GM12878 (cell line): ENCODE results near the gene GAB3. TPM values are rescaled to one million over a fixed set of nuclear protein-coding genes. Genes with fewer than 3 reads are reported as not detected.

ENCODE experiments used
- BCL3 ChIP-seq: IDR thresholded peaks from 2 replicates; pipeline ENCODE4 v1.6.1; 2011; ENCODE audit warnings: borderline replicate concordance, low read depth, mild to moderate bottlenecking, moderate library complexity, low read length; ENCODE audit not compliant: insufficient read depth, poor library complexity, severe bottlenecking
- CEBPB ChIP-seq, 2 experiments: fragments of 150-350 bp in 1 of 2; IDR thresholded peaks; 2 replicates each; pipeline ENCODE4 v1.6.1; 2012 to 2014; ENCODE audit warnings: low read depth in 2 of 2, low read length in 2 of 2, borderline replicate concordance in 1 of 2, inconsistent platforms in 1 of 2
- E2F8 ChIP-seq: fragments of 450-650 bp; IDR thresholded peaks from 2 replicates; pipeline ENCODE4 v1.6.1; 2018; ENCODE audit warnings: mild to moderate bottlenecking, low read depth, moderate library complexity; ENCODE audit not compliant: partially characterized antibody
- FOS ChIP-seq: IDR thresholded peaks from 3 replicates; pipeline ENCODE4 v1.6.1; 2011; ENCODE audit warnings: borderline replicate concordance; ENCODE audit not compliant: insufficient read length; ENCODE audit errors: extremely low read depth
- IKZF1 ChIP-seq: fragments of 450-650 bp; conservative IDR thresholded peaks from 2 replicates; pipeline ENCODE4 v1.6.1; 2017; ENCODE audit warnings: antibody characterized with exemption, mild to moderate bottlenecking
- LARP7 ChIP-seq: fragments of 450-650 bp; IDR thresholded peaks from 2 replicates; pipeline ENCODE4 v1.6.1; 2017; ENCODE audit warnings: mild to moderate bottlenecking
- MXI1 ChIP-seq: fragments of 150-350 bp; IDR thresholded peaks from 2 replicates; pipeline ENCODE4 v1.6.1; 2011; ENCODE audit warnings: low read depth, mild to moderate bottlenecking, inconsistent platforms, low read length, improper control_type of control experiment
- NR2C2 ChIP-seq: IDR thresholded peaks from 2 replicates; pipeline ENCODE4 v1.6.1; 2011; ENCODE audit warnings: borderline replicate concordance, low read depth; ENCODE audit not compliant: control insufficient read depth, insufficient read length
- SPI1 ChIP-seq: IDR thresholded peaks from 2 replicates; pipeline ENCODE4 v1.6.1; 2011; ENCODE audit warnings: low read depth, mild to moderate bottlenecking, low read length, moderate library complexity, borderline replicate concordance; ENCODE audit not compliant: insufficient read depth
- STAT1 ChIP-seq: fragments of 450-650 bp; conservative IDR thresholded peaks from 2 replicates; pipeline ENCODE4 v1.6.1; 2014; ENCODE audit warnings: antibody characterized with exemption, mild to moderate bottlenecking
- STAT3 ChIP-seq: IDR thresholded peaks from 2 replicates; pipeline ENCODE4 v1.6.1; 2011; ENCODE audit warnings: low read depth, low read length, improper control_type of control experiment
- TARDBP ChIP-seq: IDR thresholded peaks from 2 replicates; pipeline ENCODE4 v1.6.1; 2016; ENCODE audit warnings: borderline replicate concordance
- TBL1XR1 ChIP-seq: IDR thresholded peaks from 2 replicates; pipeline ENCODE4 v1.6.1; 2012; ENCODE audit warnings: low read depth, low read length, improper control_type of control experiment
- USF1 ChIP-seq: IDR thresholded peaks from 2 replicates; pipeline ENCODE4 v1.6.1; 2011; ENCODE audit warnings: borderline replicate concordance, low read depth, mild to moderate bottlenecking, moderate library complexity, mixed read lengths, low read length; ENCODE audit not compliant: insufficient read depth; ENCODE audit errors: extremely low read length
- polyA plus RNA-seq, 11 experiments: library from polyadenylated mRNA; depleted of rRNA in 4 of 11; unstranded in 6 of 11; stranded (reverse) in 5 of 11; fragments of >200 nt; fragmentation: Nextera tagmentation in 4 of 11; fragmentation: Illumina TruSeq in 1 of 11; extraction: Ambion mirVana in 4 of 11; extraction: Trizol in 1 of 11; gene quantifications; 1 replicate in 1 of 11; 2 replicates in 10 of 11; pipeline versions ENCODE4 v1.2.1 to v1.2.3, GENCODE V29; 2011 to 2016; ENCODE audit warnings: inconsistent platforms in 2 of 11, missing spikeins in 2 of 11, low read depth in 1 of 11
- total RNA-seq, 4 experiments: library from RNA; depleted of rRNA in 3 of 4; stranded (reverse); fragments of >200 nt in 3 of 4; fragmentation: Illumina TruSeq in 1 of 4; extraction: Trizol in 1 of 4; gene quantifications; 2 replicates each; pipeline versions ENCODE4 v1.2.1 to v1.2.3, GENCODE V29; 2013 to 2021
- TF ChIP-seq, protein P1 (sequence below): fragments of 450-650 bp; IDR thresholded peaks from 2 replicates; pipeline ENCODE4 v1.6.1; 2016; ENCODE audit warnings: mild to moderate bottlenecking, moderate library complexity, borderline replicate concordance
- TF ChIP-seq, protein P2 (sequence below): IDR thresholded peaks from 2 replicates; pipeline ENCODE4 v1.6.1; 2012; ENCODE audit warnings: low read depth, low read length, improper control_type of control experiment

The GAB3 gene
- total and polyA plus RNA-seq, 10 of the 15 experiments (the other 5 are each of a cell fraction or from before 2014, with no cell fraction given): 0.10 to 2.0 (median 0.85) TPM

DNA sequence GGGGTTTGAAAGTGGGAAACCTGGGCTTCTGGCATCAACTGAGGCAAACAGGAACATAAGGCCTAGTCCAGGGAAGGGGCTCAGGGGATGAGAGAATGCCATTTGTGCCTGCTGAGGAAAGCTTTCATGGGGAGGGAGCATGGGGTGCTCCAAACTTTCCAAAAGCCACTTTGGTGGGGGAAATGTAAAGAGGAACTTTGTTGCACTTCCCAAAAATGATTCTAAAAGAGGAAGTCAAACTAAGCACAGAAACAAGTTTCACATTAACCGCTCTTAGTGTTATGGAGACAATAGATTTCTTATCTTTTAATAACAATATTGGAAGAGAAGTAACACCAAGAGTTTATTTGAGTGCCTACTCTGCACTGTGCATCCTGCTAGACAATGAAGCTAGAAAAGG lies 32.3 kb downstream of the GAB3 start (continued):
- TF ChIP-seq USF1: no peak
- TF ChIP-seq, protein P1, sequence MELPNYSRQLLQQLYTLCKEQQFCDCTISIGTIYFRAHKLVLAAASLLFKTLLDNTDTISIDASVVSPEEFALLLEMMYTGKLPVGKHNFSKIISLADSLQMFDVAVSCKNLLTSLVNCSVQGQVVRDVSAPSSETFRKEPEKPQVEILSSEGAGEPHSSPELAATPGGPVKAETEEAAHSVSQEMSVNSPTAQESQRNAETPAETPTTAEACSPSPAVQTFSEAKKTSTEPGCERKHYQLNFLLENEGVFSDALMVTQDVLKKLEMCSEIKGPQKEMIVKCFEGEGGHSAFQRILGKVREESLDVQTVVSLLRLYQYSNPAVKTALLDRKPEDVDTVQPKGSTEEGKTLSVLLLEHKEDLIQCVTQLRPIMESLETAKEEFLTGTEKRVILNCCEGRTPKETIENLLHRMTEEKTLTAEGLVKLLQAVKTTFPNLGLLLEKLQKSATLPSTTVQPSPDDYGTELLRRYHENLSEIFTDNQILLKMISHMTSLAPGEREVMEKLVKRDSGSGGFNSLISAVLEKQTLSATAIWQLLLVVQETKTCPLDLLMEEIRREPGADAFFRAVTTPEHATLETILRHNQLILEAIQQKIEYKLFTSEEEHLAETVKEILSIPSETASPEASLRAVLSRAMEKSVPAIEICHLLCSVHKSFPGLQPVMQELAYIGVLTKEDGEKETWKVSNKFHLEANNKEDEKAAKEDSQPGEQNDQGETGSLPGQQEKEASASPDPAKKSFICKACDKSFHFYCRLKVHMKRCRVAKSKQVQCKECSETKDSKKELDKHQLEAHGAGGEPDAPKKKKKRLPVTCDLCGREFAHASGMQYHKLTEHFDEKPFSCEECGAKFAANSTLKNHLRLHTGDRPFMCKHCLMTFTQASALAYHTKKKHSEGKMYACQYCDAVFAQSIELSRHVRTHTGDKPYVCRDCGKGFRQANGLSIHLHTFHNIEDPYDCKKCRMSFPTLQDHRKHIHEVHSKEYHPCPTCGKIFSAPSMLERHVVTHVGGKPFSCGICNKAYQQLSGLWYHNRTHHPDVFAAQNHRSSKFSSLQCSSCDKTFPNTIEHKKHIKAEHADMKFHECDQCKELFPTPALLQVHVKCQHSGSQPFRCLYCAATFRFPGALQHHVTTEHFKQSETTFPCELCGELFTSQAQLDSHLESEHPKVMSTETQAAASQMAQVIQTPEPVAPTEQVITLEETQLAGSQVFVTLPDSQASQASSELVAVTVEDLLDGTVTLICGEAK: no peak
- no peak for TF ChIP-seq FOS
- no peak for TF ChIP-seq TBL1XR1
- TF ChIP-seq NR2C2: no peak
- no peak for TF ChIP-seq E2F8
- peak; percentile 87 for TF ChIP-seq SPI1
- TF ChIP-seq TARDBP: no peak
- no peak for TF ChIP-seq STAT3
- TF ChIP-seq IKZF1: 0 out of 2 replicates have a peak, but pooled peaks have one; percentile 33
- no peak for TF ChIP-seq MXI1
- no peak for TF ChIP-seq STAT1
- TF ChIP-seq, protein P2, sequence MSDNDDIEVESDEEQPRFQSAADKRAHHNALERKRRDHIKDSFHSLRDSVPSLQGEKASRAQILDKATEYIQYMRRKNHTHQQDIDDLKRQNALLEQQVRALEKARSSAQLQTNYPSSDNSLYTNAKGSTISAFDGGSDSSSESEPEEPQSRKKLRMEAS: no peak
- TF ChIP-seq CEBPB (IDR thresholded peaks at IDR 0.05; ENCODE audit: borderline replicate concordance in 1 of 2, low read depth in 2 of 2, low read length in 2 of 2): no peak
- no peak for TF ChIP-seq BCL3
- TF ChIP-seq LARP7: no peak
- TF ChIP-seq, all 136 proteins: peak for 3
